ENCODE measurements around the gene GDF7.

DNA sequence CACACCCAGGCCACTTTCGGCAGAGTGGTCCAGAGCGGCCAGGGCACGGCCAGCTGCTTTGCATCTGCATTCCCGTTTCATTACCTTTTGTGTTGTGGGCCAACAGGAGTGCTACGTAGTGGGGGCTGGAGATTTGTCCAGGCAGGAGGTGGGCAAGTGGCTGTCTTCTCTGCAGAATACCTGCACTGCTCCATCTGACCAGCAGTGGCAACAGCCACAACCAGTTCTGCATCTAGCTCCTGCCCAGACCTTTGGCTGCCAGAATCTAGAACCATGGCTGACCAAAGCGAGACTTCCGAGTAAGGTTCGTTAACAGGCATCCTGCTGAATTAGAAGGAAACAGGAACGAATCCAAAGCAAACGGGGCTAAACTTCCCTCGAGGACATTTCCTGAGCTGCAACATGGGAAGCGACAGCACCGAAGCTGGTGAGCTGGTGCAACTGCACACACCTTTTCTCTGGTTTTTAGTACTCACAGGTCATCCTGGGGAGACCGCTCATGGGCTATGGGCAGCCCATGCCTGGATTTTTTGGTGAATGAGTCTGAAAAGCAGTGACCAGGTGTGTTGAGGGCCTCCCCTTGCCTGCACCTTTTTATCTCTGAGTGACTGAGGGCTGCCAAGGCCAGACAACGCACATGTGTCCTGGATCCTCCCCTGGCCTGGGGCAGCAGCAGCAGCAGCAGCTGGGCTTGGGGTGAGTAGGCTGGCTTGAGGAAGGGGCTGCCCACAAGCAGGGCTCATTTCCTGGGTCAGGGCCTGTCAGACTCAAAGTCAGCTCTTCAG, 10.5 kb downstream of the GDF7 start:
- TF ChIP-seq CTCF (IDR thresholded peaks at IDR 0.05) (no peak), POLR2A (IDR thresholded peaks at IDR 0.05) (no peak)
